Hematopoietic multipotent progenitor cell treated with erythropoietin and hydrocortisone succinate and interleukin-3 and kit ligand, for 8 days (in vitro differentiated cells): ENCODE measurements around the gene HRAS.
"Not testable (repeated sequence)": the region's sequence is repeated elsewhere in the genome, so short reads cannot be mapped to it uniquely, and the experiment has no call there.

Experiments used
- DNase-seq: peaks from one replicate; pipeline ENCODE4 v3.0.0-alpha.2; 2015

HRAS gene

GRCh38 chr11:532527-532985 is 2.8 kb downstream of the HRAS start:
- DNase-seq = no peak

- DNase-seq = no peak
These were observed 3.4 kb downstream of the HRAS start for GRCh38 chr11:531919-532526.

GRCh38 chr11:530960-531831 is 4.2 kb downstream of the HRAS start:
- no peak for DNase-seq

- DNase-seq = no peak
These were observed 5.5 kb downstream of the HRAS start for GRCh38 chr11:529728-530411.

- no peak for DNase-seq
These were observed 6.3 kb downstream of the HRAS start for GRCh38 chr11:528815-529727.

- DNase-seq = no peak
These were observed 7.1 kb downstream of the HRAS start for GRCh38 chr11:528166-528814.

GRCh38 chr11:526192-526591 is 9.2 kb downstream of the HRAS start:
- DNase-seq = no peak

- DNase-seq = no peak
These were observed 14.1 kb downstream of the HRAS start for GRCh38 chr11:521177-521688.

- DNase-seq = peak; percentile 13
These were observed 14.8 kb downstream of the HRAS start for GRCh38 chr11:520428-521176.

GRCh38 chr11:518463-519202 is 16.7 kb downstream of the HRAS start:
- DNase-seq = peak; percentile 88

- DNase-seq = not testable (repeated sequence)
These were observed 18.3 kb downstream of the HRAS start for GRCh38 chr11:516918-517685.

- DNase-seq = no peak
These were observed 19.0 kb downstream of the HRAS start for GRCh38 chr11:516400-516799.

- DNase-seq = no peak
These were observed 20.2 kb downstream of the HRAS start for GRCh38 chr11:515131-515530.

GRCh38 chr11:514606-515005 is 20.8 kb downstream of the HRAS start:
- DNase-seq = no peak

- DNase-seq = no peak
These were observed 22.4 kb downstream of the HRAS start for GRCh38 chr11:512761-513595.

GRCh38 chr11:508956-509355 is 26.4 kb downstream of the HRAS start:
- no peak for DNase-seq

- DNase-seq = no peak
These were observed 27.5 kb downstream of the HRAS start for GRCh38 chr11:507727-508515.
